ENCODE results near the gene CCDC12.
"Not testable (repeated sequence)": the region's sequence is repeated elsewhere in the genome, so short reads cannot be mapped to it uniquely, and the experiment has no call there.

The CCDC12 gene

DNA sequence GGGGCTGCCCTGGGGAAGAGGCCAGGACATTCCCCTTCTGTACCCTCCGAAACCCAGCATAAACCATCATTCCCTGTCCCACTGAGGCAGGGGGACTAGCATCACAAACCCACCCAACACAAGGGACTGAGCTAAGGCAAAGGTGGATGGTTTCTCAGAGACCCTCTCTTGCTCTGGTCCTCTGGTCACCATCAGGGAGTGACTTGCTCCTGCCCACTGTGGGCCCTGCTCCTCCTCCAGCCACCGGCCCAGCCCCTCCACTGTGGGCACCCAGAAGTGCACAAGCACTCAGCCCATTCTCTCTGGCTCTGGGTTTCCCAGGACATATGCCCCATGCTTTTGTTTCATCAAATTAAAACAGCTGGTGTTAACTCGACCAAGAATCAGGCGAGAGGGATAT, 54.1 kb downstream of the CCDC12 start:
- no peak for DNase-seq (ENCODE audit: low read depth)

DNA sequence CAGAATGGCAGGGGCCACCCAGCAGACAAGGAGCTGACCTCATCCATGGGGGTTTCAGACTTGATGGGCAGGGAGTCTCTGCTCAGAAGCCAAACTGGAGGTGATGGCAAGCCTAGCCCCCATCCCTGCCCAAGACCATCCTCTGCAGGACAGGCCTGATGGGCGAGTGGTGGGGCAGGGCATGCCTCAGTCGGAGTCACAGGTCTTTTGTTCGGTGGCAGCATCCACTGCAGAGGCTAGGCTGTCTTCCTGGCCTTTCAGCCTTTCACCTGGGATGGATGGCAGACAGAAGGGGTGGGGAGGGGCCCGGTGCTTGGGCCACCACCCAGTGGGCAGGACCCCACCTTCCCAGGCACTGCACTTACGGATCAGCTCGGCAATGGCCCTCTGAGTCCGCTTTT, 54.7 kb downstream of the CCDC12 start:
- DNase-seq (ENCODE audit: low read depth): no peak

GRCh38 chr3:46921041-46921440, 55.5 kb downstream of the CCDC12 start:
- no peak for DNase-seq (ENCODE audit: low read depth)

- DNase-seq (ENCODE audit: low read depth): no peak
These were observed 57.9 kb downstream of the CCDC12 start for GRCh38 chr3:46918634-46919033.

GRCh38 chr3:46918202-46918601, 58.3 kb downstream of the CCDC12 start:
- no peak for DNase-seq (ENCODE audit: low read depth)

DNA sequence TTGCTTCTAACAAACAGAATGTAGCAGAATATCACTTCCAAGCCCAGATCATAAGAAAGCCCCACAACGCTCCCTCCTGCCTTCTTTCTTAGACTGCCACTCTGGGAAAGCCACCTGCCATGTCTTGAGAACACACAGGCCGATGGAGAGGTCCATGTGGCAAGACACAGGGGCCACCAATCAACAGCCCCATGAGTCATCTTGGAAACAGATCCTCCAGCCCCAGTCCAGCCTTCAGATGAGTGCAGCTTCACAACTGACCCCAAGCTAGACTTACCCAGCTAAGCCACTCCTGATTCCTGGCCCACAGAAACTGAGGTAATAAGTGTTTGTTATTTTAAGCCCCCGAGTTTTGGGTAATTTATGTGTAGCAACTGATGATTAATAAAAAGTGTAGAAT, 59.3 kb downstream of the CCDC12 start:
- DNase-seq (ENCODE audit: low read depth): no peak

DNA sequence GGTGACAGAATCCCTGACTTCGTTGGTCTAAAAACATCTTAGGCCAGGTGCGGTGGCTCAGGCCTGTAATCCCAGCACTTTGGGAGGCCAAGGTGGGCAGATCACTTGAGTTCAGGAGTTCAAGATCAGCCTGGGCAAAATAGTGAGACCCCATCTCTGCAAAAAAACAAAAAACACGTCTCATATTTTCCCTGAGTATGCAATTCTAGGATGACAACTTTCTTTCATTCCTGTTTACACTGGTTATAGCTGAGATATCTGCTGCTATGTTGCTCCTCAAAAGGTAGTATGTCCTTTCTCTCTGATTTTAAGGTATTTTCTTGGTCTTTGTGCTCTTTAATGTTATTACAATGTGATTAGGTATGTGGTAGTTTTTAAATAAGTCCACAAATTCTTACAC, 59.7 kb downstream of the CCDC12 start:
- no peak for DNase-seq (ENCODE audit: low read depth)

GRCh38 chr3:46916278-46916677, 60.3 kb downstream of the CCDC12 start:
- no peak for DNase-seq (ENCODE audit: low read depth)

- DNase-seq (ENCODE audit: low read depth): no peak
These were observed 61.2 kb downstream of the CCDC12 start for GRCh38 chr3:46915297-46915822.

DNA sequence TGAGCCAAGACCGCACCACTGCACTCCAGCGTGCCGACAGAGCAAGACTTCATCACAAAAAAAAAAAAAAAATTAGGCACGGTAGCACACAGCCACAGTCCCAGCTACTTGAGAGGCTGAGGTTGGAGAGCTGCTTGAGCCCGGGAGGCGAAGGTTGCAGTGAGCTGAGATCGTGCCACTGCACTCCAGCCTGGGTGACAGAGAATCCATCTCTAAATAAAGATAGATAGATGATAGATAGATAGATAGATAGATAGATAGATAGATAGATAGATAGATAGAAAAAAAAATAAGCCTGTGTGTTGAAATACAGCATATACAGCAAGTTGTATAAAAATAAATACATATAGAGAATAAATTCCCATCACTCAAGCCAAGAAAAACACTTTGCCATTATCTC, 61.7 kb downstream of the CCDC12 start:
- DNase-seq (ENCODE audit: low read depth): no peak

DNA sequence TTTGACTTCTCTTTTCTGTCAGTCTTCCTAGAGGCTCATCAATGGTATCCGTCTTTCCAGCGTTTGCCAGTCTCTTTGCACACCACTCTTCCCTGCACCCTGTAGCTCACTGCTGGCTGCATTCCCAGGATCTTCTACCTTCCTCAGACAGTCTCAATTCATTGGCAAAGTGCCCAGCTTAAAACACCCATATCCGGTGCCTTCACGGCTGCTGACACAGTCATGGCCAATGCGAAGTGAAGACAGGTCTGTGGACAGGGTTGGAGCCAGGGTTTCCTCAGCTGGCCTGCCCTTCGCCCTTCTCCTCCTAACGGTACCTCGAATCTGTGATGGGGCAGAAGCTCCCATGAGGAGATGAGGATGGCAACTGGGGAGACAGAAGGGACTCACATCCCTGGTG, 62.9 kb downstream of the CCDC12 start:
- no peak for DNase-seq (ENCODE audit: low read depth)

GRCh38 chr3:46912986-46913385, 63.6 kb downstream of the CCDC12 start:
- no peak for DNase-seq (ENCODE audit: low read depth)

GRCh38 chr3:46910914-46911313, 65.6 kb downstream of the CCDC12 start:
- DNase-seq (ENCODE audit: low read depth): not testable (repeated sequence)

- DNase-seq (ENCODE audit: low read depth): no peak
These were observed 66.3 kb downstream of the CCDC12 start for GRCh38 chr3:46910166-46910760.

DNA sequence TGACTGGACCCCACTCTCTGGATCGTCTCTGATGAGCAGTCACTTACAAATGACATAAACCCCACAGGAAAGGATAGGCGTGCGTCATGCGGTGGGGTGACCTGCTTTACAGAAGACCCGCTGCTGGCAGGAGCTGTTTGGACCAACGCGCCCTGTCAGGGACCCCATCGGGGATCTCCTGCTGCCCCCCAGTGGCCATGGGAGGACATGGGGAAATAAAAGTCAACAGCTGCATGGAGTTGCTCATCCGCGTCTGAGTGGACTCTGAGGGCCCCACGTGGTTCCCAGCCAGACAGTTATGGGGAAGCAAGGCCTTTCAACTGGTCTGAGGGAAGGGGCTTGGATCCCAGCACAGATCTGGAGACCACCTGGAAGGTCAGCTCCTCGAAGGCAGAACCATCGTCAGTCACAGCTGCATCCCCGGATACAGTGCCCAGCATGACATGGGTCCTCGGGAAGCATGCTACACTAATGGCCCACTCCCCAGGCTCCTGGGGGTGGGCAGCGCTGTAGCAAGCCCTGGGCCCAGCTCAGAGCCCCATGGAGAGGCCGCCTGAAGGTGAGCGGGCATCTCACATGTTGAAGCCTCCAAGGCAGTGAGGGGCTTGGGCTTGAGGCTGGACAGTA, 66.9 kb downstream of the CCDC12 start:
- DNase-seq (ENCODE audit: low read depth): peak; percentile 64

DNA sequence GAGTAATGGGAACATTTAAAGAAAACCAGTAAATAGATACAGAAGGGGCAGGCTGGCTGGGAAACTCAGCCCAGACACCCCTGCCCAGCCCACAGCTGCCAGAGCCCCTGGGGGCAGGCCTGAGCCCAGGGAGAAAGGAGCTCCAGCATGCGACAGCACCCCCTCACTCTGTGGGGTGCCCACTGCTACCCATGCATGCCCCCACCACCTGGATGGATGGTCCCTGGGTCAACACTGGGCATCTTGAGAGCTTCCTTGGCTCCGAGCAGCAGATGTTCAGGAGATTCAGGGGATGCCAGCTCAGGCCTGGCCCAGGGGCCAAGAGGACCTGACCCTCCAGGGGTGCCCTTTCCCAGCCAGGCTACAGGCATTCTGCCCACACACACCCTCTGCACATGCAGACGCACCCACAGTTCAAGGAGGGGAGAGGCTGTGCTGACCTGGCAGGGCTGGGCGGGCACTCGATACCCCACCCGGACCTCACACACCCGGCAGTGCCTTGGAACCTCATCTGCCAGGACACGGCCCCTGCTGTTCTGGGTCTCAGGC, 67.5 kb downstream of the CCDC12 start:
- no peak for DNase-seq (ENCODE audit: low read depth)

GRCh38 chr3:46908294-46908985, 68.1 kb downstream of the CCDC12 start:
- no peak for DNase-seq (ENCODE audit: low read depth)

DNA sequence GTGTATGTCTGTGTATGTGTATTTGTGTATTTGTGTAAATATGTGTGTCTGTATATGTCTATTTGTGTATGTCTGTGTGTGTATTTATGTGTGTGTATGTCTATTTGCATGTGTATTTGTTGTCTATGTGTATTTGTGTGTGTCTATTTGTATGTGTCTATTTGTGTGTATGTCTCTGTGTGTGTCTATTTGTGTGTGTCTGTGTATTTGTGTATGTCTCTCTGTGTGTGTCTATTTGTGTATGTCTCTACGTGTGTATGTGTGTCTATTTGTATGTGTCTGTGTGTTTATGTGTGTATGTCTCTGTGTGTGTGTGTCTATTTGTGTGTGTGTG, 68.6 kb downstream of the CCDC12 start:
- DNase-seq (ENCODE audit: low read depth): no peak

GRCh38 chr3:46907271-46907670, 69.3 kb downstream of the CCDC12 start:
- no peak for DNase-seq (ENCODE audit: low read depth)

GRCh38 chr3:46906471-46907058, 70.0 kb downstream of the CCDC12 start:
- DNase-seq (ENCODE audit: low read depth): no peak

- no peak for DNase-seq (ENCODE audit: low read depth)
These were observed 70.7 kb downstream of the CCDC12 start for GRCh38 chr3:46905661-46906451.

GRCh38 chr3:46905213-46905560, 71.4 kb downstream of the CCDC12 start:
- no peak for DNase-seq (ENCODE audit: low read depth)
